GM23338 (cell line): Measurements from ENCODE around the gene ZNF443. TPM values are rescaled to one million over a fixed set of nuclear protein-coding genes. Genes with fewer than 3 reads are reported as not detected.

Experiments
- ATAC-seq: fragments of 200-7000 bp; cut with Tn5 transposase; 3 replicates; pipeline ENCODE4 v1.9.1; 2020
- DNase-seq: peaks from one replicate; pipeline ENCODE4 v3.0.0-alpha.2; 2015; ENCODE audit warnings: low spot score
- H2AFZ ChIP-seq: fragments of 200-600 bp; sonication (generic); 2 replicates; pipeline ENCODE4 v1.8.0; 2016; ENCODE audit warnings: antibody characterized with exemption, mild to moderate bottlenecking, moderate library complexity
- H3F3A ChIP-seq: fragments of 200-600 bp; sonication (generic); replicated peaks from 2 replicates; pipeline ENCODE4 v1.8.0; 2017; ENCODE audit warnings: antibody characterized with exemption, mixed run types, low read depth
- H3K27ac ChIP-seq: fragments of 200-600 bp; sonication (generic); 2 replicates; pipeline ENCODE4 v1.6.1; 2016; ENCODE audit warnings: low read depth
- H3K27me3 ChIP-seq: fragments of 200-600 bp; sonication (generic); 2 replicates; pipeline ENCODE4 v1.8.0; 2016; ENCODE audit warnings: mild to moderate bottlenecking, mixed run types, moderate library complexity; ENCODE audit not compliant: insufficient read depth
- H3K36me3 ChIP-seq: fragments of 200-600 bp; sonication (generic); 2 replicates; pipeline ENCODE4 v1.8.0; 2016; ENCODE audit warnings: mild to moderate bottlenecking; ENCODE audit not compliant: insufficient read depth
- H3K4me1 ChIP-seq: fragments of 200-600 bp; sonication (generic); 2 replicates; pipeline ENCODE4 v1.8.0; 2016; ENCODE audit warnings: mild to moderate bottlenecking, moderate library complexity; ENCODE audit not compliant: insufficient read depth
- H3K4me2 ChIP-seq: fragments of 200-600 bp; sonication (generic); 2 replicates; pipeline ENCODE4 v1.7.1; 2017; ENCODE audit warnings: mixed run types
- H3K4me3 ChIP-seq: fragments of 200-600 bp; sonication (generic); 2 replicates; pipeline ENCODE4 v1.6.1; 2016; ENCODE audit warnings: mixed run types
- H3K79me2 ChIP-seq: fragments of 200-600 bp; sonication (generic); replicated peaks from 2 replicates; pipeline ENCODE4 v1.8.0; 2017; ENCODE audit warnings: mild to moderate bottlenecking; ENCODE audit not compliant: insufficient read depth
- H3K9me2 ChIP-seq: fragments of 200-600 bp; sonication (generic); 2 replicates; pipeline ENCODE4 v1.8.0; 2017; ENCODE audit not compliant: insufficient read depth
- H4K20me1 ChIP-seq: fragments of 200-600 bp; sonication (generic); replicated peaks from 2 replicates; pipeline ENCODE4 v1.8.0; 2017; ENCODE audit warnings: mild to moderate bottlenecking; ENCODE audit not compliant: insufficient read depth
- H3K27ac Mint-ChIP-seq: 2 replicates; pipeline ENCODE4 v1.8.0; 2020; ENCODE audit warnings: inconsistent platforms, mild to moderate bottlenecking, moderate library complexity, mixed read lengths
- H3K27me3 Mint-ChIP-seq: 3 replicates; pipeline ENCODE4 v1.8.0; 2022; ENCODE audit warnings: low read depth, mild to moderate bottlenecking, moderate library complexity, mixed read lengths, inconsistent platforms; ENCODE audit not compliant: insufficient read depth, poor library complexity
- H3K36me3 Mint-ChIP-seq: 3 replicates; pipeline ENCODE4 v1.8.0; 2021; ENCODE audit warnings: low read depth, mild to moderate bottlenecking, inconsistent platforms, moderate library complexity, mixed read lengths
- H3K4me1 Mint-ChIP-seq: 3 replicates; pipeline ENCODE4 v1.8.0; 2020; ENCODE audit warnings: mild to moderate bottlenecking, inconsistent platforms, mixed read lengths
- H3K4me3 Mint-ChIP-seq: 3 replicates; pipeline ENCODE4 v1.8.0; 2021; ENCODE audit warnings: moderate library complexity, mild to moderate bottlenecking, inconsistent platforms, mixed read lengths
- H3K9me3 Mint-ChIP-seq: 3 replicates; pipeline ENCODE4 v1.8.0; 2020; ENCODE audit warnings: moderate library complexity, mild to moderate bottlenecking, inconsistent platforms, mixed read lengths
- CTCF ChIP-seq, 2 experiments: fragments of 200-600 bp in 1 of 2; sonication (generic) in 1 of 2; conservative IDR thresholded peaks; 2 replicates each; pipeline versions ENCODE4 v1.5.1 to v1.6.1; 2016 to 2017; ENCODE audit warnings: antibody characterized with exemption in 2 of 2, low read depth in 2 of 2, mild to moderate bottlenecking in 2 of 2, moderate library complexity in 1 of 2
- ETS1 ChIP-seq: IDR thresholded peaks from 2 replicates; pipeline ENCODE4 v1.6.1; 2016; ENCODE audit warnings: antibody characterized with exemption
- EZH2phosphoT487 ChIP-seq: fragments of 200-600 bp; sonication (generic); IDR thresholded peaks from one replicate; pipeline ENCODE4 v1.8.1; 2018; ENCODE audit warnings: antibody characterized with exemption; ENCODE audit not compliant: unreplicated experiment
- JUNB ChIP-seq: IDR thresholded peaks from one replicate; pipeline ENCODE4 v1.6.1; 2016; ENCODE audit warnings: antibody characterized with exemption; ENCODE audit not compliant: unreplicated experiment
- NANOG ChIP-seq: IDR thresholded peaks from 2 replicates; pipeline ENCODE4 v1.6.1; 2016; ENCODE audit warnings: antibody characterized with exemption, borderline replicate concordance
- POLR2AphosphoS5 ChIP-seq: IDR thresholded peaks from 2 replicates; pipeline ENCODE4 v1.6.1; 2016; ENCODE audit warnings: antibody characterized with exemption, low read depth
- STAT1 ChIP-seq: IDR thresholded peaks from one replicate; pipeline ENCODE4 v1.6.1; 2016; ENCODE audit warnings: antibody characterized with exemption; ENCODE audit not compliant: unreplicated experiment
- ZNF331 ChIP-seq: fragments of 250-450 bp; sonication (Bioruptor Pico); IDR thresholded peaks from 2 replicates; pipeline ENCODE4 v1.5.0; 2020; ENCODE audit warnings: low read depth, mild to moderate bottlenecking, moderate library complexity
- ZNF462 ChIP-seq: fragments of 250-450 bp; sonication (Bioruptor Pico); IDR thresholded peaks from 2 replicates; pipeline ENCODE4 v1.5.0; 2020; ENCODE audit warnings: mild to moderate bottlenecking, moderate library complexity
- polyA plus RNA-seq: library from polyadenylated mRNA; unstranded; fragments of >200 nt; fragmentation: Nextera tagmentation; extraction: Ambion mirVana; gene quantifications from 2 replicates; pipeline ENCODE4 v1.2.1, GENCODE V29; 2016
- total RNA-seq: library from RNA; depleted of rRNA; stranded (reverse); fragments of >200 nt; shearing (Covaris generic); gene quantifications from 2 replicates; pipeline ENCODE4 v1.2.3, GENCODE V29; 2014

ZNF443 gene
- total and polyA plus RNA-seq, 2 experiments from 2014 or later: 5.4 to 10.0 TPM

- Mint-ChIP-seq H3K27me3 (peaks cover 7% of the 10 kb centered on the region), H3K36me3 (no peaks in the 10 kb centered on the region; the same call in 2 of the 3 replicates), H3K9me3 (peaks cover 4% of the 10 kb centered on the region; the same call in 2 of the 3 replicates), H3K27ac (peak overlapping the region; percentile 13; the same call in 1 of the 2 replicates), H3K4me3 (no peak overlapping the region), H3K4me1 (peaks cover 10% of the 10 kb centered on the region; the same call in 2 of the 3 replicates)
- Histone ChIP-seq H3K36me3 (no peaks in the 10 kb centered on the region), H3K9me2 (no peaks in the 10 kb centered on the region), H3K4me3 (no peak overlapping the region), H3F3A (no peaks in the 10 kb centered on the region), H4K20me1 (peaks cover 8% of the 10 kb centered on the region; the same call in 1 of the 2 replicates), H3K4me2 (no peak overlapping the region), H3K79me2 (0 out of 2 replicates have a peak, but pooled peaks cover 3% of the 10 kb centered on the region), H3K27me3 (peaks cover 17% of the 10 kb centered on the region), H2AFZ (no peak overlapping the region), H3K4me1 (peaks cover 13% of the 10 kb centered on the region; the same call in 1 of the 2 replicates), H3K27ac (no peak overlapping the region)
- ATAC-seq: no peak
- DNase-seq: no peak
- TF ChIP-seq JUNB (no peak), ZNF331 (CRISPR knock-in tag) (no peak), STAT1 (no peak), NANOG (no peak)
These were observed 41.1 kb upstream of the ZNF443 start for GRCh38 chr19:12481781-12482508.

- H3K4me2 ChIP-seq: no peak overlapping the region
- Mint-ChIP-seq H3K4me1 (no peaks in the 10 kb centered on the region; the same call in 2 of the 3 replicates), H3K36me3 (no peaks in the 10 kb centered on the region; the same call in 2 of the 3 replicates), H3K27ac (no peak overlapping the region), H3K4me3 (no peak overlapping the region), H3K27me3 (peaks cover 4% of the 10 kb centered on the region), H3K9me3 (peaks cover 22% of the 10 kb centered on the region)
- H3K4me3 ChIP-seq: no peak overlapping the region
- no peak overlapping the region for H3K27ac ChIP-seq
- H2AFZ ChIP-seq: no peak overlapping the region
- H3K27me3 ChIP-seq: peaks cover 2% of the 10 kb centered on the region
- no peaks in the 10 kb centered on the region for H3K36me3 ChIP-seq
- ATAC-seq (no peak), DNase-seq (peak; percentile 11)
- no peaks in the 10 kb centered on the region; the same call in 1 of the 2 replicates for H3K9me2 ChIP-seq
- peaks cover 4% of the 10 kb centered on the region; the same call in 1 of the 2 replicates for H4K20me1 ChIP-seq
- no peaks in the 10 kb centered on the region for H3K4me1 ChIP-seq
- no peaks in the 10 kb centered on the region for H3K79me2 ChIP-seq
- H3F3A ChIP-seq: no peaks in the 10 kb centered on the region
- TF ChIP-seq ETS1: no peak
- TF ChIP-seq CTCF (conservative IDR thresholded peaks at IDR 0.05; ENCODE audit: low read depth in 2 of 2): no peak
- TF ChIP-seq EZH2phosphoT487: no peak
- no peak for TF ChIP-seq POLR2AphosphoS5
- TF ChIP-seq ZNF462: no peak
- no peak for TF ChIP-seq JUNB
- TF ChIP-seq ZNF331 (CRISPR knock-in tag): no peak
- no peak for TF ChIP-seq STAT1
These were observed 37.6 kb upstream of the ZNF443 start for GRCh38 chr19:12478234-12478941.
